NT2/D1 (cell line): ENCODE results near the gene IQSEC1.
A peak's percentile ranks its signal among the peaks of the same experiment; 100 is the strongest.

Source experiments
- DNase-seq: peaks from one replicate; pipeline ENCODE4 v3.0.0-alpha.2; 2011; ENCODE audit warnings: low read depth, low spot score
- H3K27me3 ChIP-seq: 2 replicates; pipeline ENCODE4 v1.6.0; 2011; ENCODE audit warnings: mild to moderate bottlenecking; ENCODE audit not compliant: insufficient read length, insufficient read depth
- H3K36me3 ChIP-seq: 2 replicates; pipeline ENCODE4 v1.6.1; 2011; ENCODE audit warnings: mild to moderate bottlenecking, low read length, mixed read lengths; ENCODE audit not compliant: insufficient read depth, insufficient read length
- H3K4me1 ChIP-seq: 2 replicates; pipeline ENCODE4 v1.5.1; 2011; ENCODE audit not compliant: insufficient read depth, insufficient read length
- H3K4me3 ChIP-seq: 2 replicates; pipeline ENCODE4 v1.5.1; 2011; ENCODE audit warnings: low read depth; ENCODE audit not compliant: insufficient read length
- H3K9ac ChIP-seq: 2 replicates; pipeline ENCODE4 v1.6.0; 2011; ENCODE audit warnings: low read depth; ENCODE audit not compliant: insufficient read length
- H3K9me3 ChIP-seq: 2 replicates; pipeline ENCODE4 v1.5.1; 2011; ENCODE audit warnings: mild to moderate bottlenecking, low read length; ENCODE audit not compliant: insufficient read depth
- SUZ12 ChIP-seq: IDR thresholded peaks from 2 replicates; pipeline ENCODE4 v1.6.1; 2011; ENCODE audit not compliant: insufficient read length, insufficient read depth; ENCODE audit errors: extremely low read depth
- YY1 ChIP-seq: IDR thresholded peaks from 2 replicates; pipeline ENCODE4 v1.6.1; 2011; ENCODE audit not compliant: insufficient read length, insufficient read depth
- ZNF274 ChIP-seq: IDR thresholded peaks from 2 replicates; pipeline ENCODE4 v1.6.1; 2011; ENCODE audit warnings: mild to moderate bottlenecking, low read depth, low read length

IQSEC1 gene

DNA sequence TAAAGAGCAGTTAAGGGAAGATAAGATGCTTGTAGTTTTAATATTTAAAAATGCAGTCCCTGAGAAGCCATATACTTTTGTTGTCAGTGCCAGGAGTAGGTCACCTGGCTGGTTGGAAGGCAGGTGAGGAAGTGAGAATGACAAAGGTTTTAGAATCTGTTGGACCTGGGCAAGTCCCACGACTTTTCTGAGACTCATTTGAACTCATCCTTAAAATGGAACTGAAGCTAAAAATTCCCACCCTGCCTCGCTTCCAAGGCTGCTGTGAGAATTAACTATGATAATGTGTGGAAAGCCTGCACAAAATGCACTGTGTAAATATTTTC, 77.1 kb downstream of the IQSEC1 start:
- Histone ChIP-seq H3K27me3 (no peaks in the 10 kb centered on the region), H3K4me3 (no peak overlapping the region), H3K9me3 (no peaks in the 10 kb centered on the region), H3K36me3 (peaks cover 4% of the 10 kb centered on the region), H3K4me1 (peaks cover 17% of the 10 kb centered on the region), H3K9ac (no peak overlapping the region)
- no peak for DNase-seq
- TF ChIP-seq YY1 (no peak), ZNF274 (no peak), SUZ12 (no peak)

DNA sequence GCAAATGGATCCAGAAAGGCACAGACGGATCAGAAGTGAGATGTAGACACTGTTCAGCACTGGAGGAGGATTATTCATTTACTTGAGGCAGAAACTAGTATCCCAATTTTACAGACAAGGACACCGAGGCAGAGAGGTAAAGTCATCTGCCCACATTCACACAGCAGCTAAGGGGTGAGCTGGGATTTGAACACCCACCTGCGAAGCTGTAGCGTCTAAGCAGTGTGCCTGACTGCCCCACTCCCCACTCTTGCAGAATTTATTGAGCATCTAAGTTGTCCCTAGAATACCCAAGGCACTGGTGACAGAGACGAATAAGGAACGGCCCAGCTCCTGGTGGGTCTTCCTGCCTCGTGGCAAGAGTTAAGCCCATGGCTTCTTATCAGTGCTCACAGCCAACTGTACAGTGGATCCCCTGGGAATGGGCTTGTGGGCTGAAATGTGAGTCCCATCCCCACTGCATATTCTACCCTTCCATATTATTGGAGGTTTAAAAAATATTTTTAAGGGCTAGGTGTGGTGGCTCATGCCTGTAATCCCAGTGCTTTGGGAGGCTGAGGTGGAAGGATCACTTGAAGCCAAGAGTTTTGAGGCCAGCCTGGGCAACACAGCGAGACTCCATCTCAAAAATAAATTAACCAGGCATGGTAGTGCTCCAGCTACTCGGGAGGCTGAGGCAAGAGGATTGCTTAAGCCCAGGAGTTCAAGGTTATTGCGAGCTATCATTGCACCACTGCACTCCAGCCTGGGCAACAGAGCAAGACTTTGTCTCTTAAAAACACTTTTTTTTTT, 77.6 kb downstream of the IQSEC1 start:
- Histone ChIP-seq H3K4me1 (peaks cover 17% of the 10 kb centered on the region), H3K27me3 (no peaks in the 10 kb centered on the region), H3K9me3 (no peaks in the 10 kb centered on the region), H3K36me3 (peaks cover 3% of the 10 kb centered on the region), H3K9ac (peak overlapping the region; percentile 33), H3K4me3 (no peak overlapping the region)
- no peak for TF ChIP-seq SUZ12
- no peak for DNase-seq

DNA sequence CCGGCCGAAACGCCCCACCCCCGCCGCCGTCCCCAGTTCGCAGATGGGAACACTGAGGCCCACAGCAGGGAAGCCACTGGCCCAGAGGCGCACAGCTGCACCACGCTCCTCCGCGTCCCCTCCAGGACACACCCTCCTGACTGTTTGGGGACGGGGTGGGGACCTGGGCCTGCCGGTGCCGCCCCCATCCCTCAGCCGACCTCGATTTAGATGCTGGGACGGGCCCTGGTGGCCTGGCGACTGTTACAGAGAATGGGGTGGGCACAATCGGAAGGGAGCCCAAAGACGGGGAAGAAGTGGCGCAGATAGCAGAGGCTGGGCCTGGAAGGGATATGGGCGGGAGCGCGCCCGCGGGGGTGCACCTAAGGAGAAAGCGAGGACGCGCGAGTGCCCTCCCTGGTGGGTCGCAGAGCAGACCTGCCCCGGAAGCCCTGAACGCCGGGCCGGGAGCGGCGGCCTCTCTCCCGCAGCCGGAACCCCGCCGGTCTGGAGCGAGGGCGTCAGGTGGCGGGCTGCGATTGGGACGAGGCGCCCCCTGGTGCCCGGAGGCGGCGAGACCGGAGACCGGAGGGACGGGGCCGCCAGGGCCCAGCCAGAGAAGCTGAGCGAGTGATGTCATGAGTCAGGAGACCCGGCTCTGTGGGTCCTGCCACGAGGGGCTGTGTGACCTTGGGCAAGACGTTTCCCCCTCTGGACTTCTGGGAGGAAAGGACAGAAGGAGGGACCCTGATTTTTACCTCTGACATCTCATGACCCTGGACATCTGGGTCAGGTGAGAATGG, 78.4 kb downstream of the IQSEC1 start:
- no peaks in the 10 kb centered on the region for H3K36me3 ChIP-seq
- H3K27me3 ChIP-seq = no peaks in the 10 kb centered on the region
- H3K9ac ChIP-seq = peak overlapping the region; percentile 77
- TF ChIP-seq YY1 (no peak), SUZ12 (no peak), ZNF274 (no peak)
- peak overlapping the region; percentile 58 for H3K4me3 ChIP-seq
- peak; percentile 77 for DNase-seq
- no peaks in the 10 kb centered on the region for H3K9me3 ChIP-seq
- H3K4me1 ChIP-seq = peaks cover 20% of the 10 kb centered on the region

DNA sequence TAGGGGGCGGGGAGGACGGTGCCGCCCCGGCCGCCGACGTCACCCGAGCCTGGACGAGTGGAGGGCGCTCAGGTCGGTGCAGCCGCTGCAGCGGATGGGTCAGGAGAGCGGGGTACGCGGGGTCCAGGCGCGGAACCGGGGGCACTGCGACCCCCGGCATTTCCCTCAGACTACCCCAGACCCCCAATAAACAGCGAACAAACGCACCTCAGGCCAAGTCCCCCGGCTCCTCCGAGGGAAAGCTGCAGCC, 78.9 kb downstream of the IQSEC1 start:
- Histone ChIP-seq H3K4me3 (peak overlapping the region; percentile 58), H3K27me3 (no peaks in the 10 kb centered on the region), H3K9me3 (no peaks in the 10 kb centered on the region), H3K4me1 (peaks cover 20% of the 10 kb centered on the region), H3K9ac (peak overlapping the region; percentile 77), H3K36me3 (no peaks in the 10 kb centered on the region)
- no peak for TF ChIP-seq YY1
- no peak for TF ChIP-seq ZNF274
- no peak for TF ChIP-seq SUZ12
- DNase-seq = no peak

DNA sequence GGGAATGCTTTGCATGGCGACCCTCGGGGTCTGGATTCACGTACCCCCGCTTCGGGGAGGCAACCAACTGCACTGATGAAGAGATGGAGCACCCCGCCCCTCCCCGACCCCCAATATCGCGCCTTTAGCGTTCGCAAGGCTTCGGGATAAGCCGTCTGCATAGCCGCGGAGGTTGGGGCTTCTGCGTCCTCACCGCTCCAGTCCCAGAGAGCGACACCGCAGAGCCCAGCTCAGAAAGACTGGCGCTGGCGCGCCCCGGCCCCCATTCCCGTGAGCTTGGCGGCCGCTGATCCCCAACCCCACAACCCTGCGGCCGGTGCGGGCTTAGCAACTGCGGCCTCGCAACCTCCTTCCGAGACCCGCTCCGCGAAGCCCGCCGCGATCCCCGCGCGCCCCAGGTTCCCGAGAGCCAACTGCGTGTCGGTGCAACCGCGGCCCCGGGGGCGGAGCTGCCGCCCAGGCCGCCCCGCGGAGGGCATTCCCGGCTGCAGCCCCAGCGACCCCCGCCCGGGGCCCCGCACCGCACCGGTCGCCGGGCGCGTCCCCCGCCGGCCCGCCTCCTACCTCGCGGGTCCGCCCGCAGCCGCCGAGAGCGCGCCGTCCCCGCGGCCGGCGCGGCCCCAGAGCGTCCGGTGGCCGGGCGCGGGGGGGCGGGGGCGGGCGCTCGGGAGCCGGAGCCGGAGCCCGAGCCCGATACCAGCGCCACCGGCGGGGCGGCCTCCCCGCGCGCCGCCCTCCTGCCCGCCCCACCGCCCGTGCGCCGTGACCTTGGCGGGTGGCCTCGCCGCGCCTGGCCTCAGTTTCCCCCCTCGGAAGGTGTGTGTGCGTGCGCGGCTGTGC, 79.5 kb downstream of the IQSEC1 start:
- peak; percentile 35 for DNase-seq
- Histone ChIP-seq H3K27me3 (no peaks in the 10 kb centered on the region), H3K9ac (peak overlapping the region; percentile 83), H3K4me1 (peaks cover 20% of the 10 kb centered on the region), H3K9me3 (no peaks in the 10 kb centered on the region), H3K4me3 (peak overlapping the region; percentile 58), H3K36me3 (no peaks in the 10 kb centered on the region)
- no peak for TF ChIP-seq SUZ12
- TF ChIP-seq YY1 = no peak
- TF ChIP-seq ZNF274 = no peak

DNA sequence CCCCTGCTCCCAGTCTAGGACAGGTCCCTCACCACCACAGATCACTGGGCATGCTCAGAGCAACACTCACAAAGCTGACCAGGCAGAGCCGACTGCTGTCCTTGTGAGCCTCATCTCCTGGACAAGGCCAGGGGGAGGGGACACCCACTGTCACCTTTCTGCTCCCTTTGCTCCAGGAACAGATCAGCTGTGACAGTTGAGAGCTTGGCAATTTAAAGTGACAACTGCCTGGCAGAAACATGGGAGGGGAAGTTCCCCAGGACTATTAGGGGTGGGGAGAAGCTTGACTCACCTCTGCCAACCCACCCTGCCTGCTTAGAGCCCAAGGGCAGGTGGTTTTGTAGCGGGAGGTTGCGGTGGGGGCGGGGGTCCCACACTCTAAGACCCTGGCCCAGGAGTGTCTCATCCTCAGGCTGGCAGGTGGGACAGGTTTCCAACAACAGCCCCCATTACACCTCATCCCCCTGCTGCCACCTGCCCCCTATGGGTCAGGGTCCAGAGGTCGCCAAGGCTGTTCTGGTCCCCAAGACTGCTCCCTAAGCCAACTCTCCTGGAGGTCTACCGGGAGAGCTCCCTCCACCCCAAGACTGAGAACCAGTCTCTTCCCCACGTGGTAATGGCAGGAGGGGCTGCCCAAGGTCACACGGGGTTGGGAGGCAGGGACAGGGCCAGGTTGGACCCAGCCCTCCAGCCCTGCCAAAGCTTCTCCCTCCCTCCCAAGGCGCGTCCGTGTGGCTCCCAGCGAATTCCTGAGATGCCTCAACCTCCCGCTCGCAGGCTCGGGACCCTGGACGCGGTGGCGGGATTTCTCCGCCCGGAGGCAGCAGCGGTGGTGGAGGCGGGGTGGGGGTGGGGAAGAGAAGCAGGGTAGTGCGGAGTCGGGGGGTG, 80.4 kb downstream of the IQSEC1 start:
- DNase-seq = peak; percentile 80
- peak overlapping the region; percentile 83 for H3K9ac ChIP-seq

More for the DNA sequence above, 80.4 kb downstream of the IQSEC1 start:
- H3K36me3 ChIP-seq = no peaks in the 10 kb centered on the region
- H3K4me3 ChIP-seq = peak overlapping the region; percentile 58
- TF ChIP-seq SUZ12 (no peak), ZNF274 (no peak), YY1 (no peak)
- peaks cover 20% of the 10 kb centered on the region for H3K4me1 ChIP-seq
- no peaks in the 10 kb centered on the region for H3K27me3 ChIP-seq
- peaks cover 2% of the 10 kb centered on the region; the same call in 1 of the 2 replicates for H3K9me3 ChIP-seq
